PC-3 (cell line): ENCODE measurements around the gene SDE2.

Experiments
- EZH2 ChIP-seq: fragments of 300-600 bp; sonication (generic); IDR thresholded peaks from one replicate; pipeline ENCODE4 v1.6.1; 2017; ENCODE audit warnings: antibody characterized with exemption, mild to moderate bottlenecking, low read length; ENCODE audit not compliant: unreplicated experiment
- EZH2phosphoT487 ChIP-seq: fragments of 300-600 bp; sonication (generic); IDR thresholded peaks from 2 replicates; pipeline ENCODE4 v1.6.1; 2018; ENCODE audit warnings: mild to moderate bottlenecking, antibody characterized with exemption, low read length, borderline replicate concordance
- TF ChIP-seq, protein P1 (sequence below): fragments of 300-600 bp; sonication (generic); conservative IDR thresholded peaks from 2 replicates; pipeline ENCODE4 v1.5.1; 2017; ENCODE audit warnings: antibody characterized with exemption, low read depth, mild to moderate bottlenecking, low read length

GRCh38 chr1:226002667-226003501 lies 3.7 kb upstream of the SDE2 start:
- TF ChIP-seq, protein P1, sequence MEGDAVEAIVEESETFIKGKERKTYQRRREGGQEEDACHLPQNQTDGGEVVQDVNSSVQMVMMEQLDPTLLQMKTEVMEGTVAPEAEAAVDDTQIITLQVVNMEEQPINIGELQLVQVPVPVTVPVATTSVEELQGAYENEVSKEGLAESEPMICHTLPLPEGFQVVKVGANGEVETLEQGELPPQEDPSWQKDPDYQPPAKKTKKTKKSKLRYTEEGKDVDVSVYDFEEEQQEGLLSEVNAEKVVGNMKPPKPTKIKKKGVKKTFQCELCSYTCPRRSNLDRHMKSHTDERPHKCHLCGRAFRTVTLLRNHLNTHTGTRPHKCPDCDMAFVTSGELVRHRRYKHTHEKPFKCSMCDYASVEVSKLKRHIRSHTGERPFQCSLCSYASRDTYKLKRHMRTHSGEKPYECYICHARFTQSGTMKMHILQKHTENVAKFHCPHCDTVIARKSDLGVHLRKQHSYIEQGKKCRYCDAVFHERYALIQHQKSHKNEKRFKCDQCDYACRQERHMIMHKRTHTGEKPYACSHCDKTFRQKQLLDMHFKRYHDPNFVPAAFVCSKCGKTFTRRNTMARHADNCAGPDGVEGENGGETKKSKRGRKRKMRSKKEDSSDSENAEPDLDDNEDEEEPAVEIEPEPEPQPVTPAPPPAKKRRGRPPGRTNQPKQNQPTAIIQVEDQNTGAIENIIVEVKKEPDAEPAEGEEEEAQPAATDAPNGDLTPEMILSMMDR = no peak
- TF ChIP-seq EZH2 (no peak), EZH2phosphoT487 (no peak)
